Calu3 (cell line): ENCODE data around the gene CHSY1. TPM values are rescaled to one million over a fixed set of nuclear protein-coding genes. Genes with fewer than 3 reads are reported as not detected.

Experiments used
- BruUV-seq: library from RNA; stranded (reverse); fragments of 400-500 nt; replicated peaks from 2 replicates; lab custom pipeline; 2021; lab: Mats Ljungman, UMichigan
- CTCF ChIA-PET: fragments of 300-600 bp; sonication (Branson Sonifier 250); formaldehyde crosslinking; loops from one replicate; lab custom pipeline; 2022; ENCODE audit warnings: antibody characterized with exemption; lab: Charles Lee
- DNase-seq: peaks from one replicate; pipeline ENCODE4 v3.0.0; 2022
- H3K27ac Mint-ChIP-seq: one replicate; pipeline ENCODE4 v1.8.0; 2022; ENCODE audit warnings: mixed read lengths; ENCODE audit not compliant: unreplicated experiment
- H3K27me3 Mint-ChIP-seq: one replicate; pipeline ENCODE4 v1.8.0; 2022; ENCODE audit warnings: mixed read lengths; ENCODE audit not compliant: unreplicated experiment
- H3K36me3 Mint-ChIP-seq: one replicate; pipeline ENCODE4 v1.8.0; 2022; ENCODE audit warnings: mild to moderate bottlenecking, moderate library complexity, mixed read lengths; ENCODE audit not compliant: insufficient read depth, unreplicated experiment
- H3K4me1 Mint-ChIP-seq: one replicate; pipeline ENCODE4 v1.8.0; 2022; ENCODE audit warnings: mild to moderate bottlenecking, low read depth, mixed read lengths; ENCODE audit not compliant: unreplicated experiment
- H3K4me3 Mint-ChIP-seq: one replicate; pipeline ENCODE4 v1.8.0; 2022; ENCODE audit warnings: mild to moderate bottlenecking, low read depth, moderate library complexity, mixed read lengths; ENCODE audit not compliant: unreplicated experiment
- H3K9me3 Mint-ChIP-seq: one replicate; pipeline ENCODE4 v1.8.0; 2022; ENCODE audit warnings: low read depth, mixed read lengths; ENCODE audit not compliant: unreplicated experiment
- intact Hi-C: fragments of 100-400 bp; cut with micrococcal nuclease; formaldehyde crosslinking; loops from one replicate; pipeline ENCODE4 v1.10.0; 2022; ENCODE audit not compliant: unreplicated experiment
- total RNA-seq: library from RNA; stranded (reverse); gene quantifications from 2 replicates; pipeline ENCODE4 v1.2.3, GENCODE V29; 2022
- TF ChIP-seq, protein P1 (sequence below): fragments of 200-600 bp; IDR thresholded peaks from one replicate; pipeline ENCODE4 v1.8.0; 2022; ENCODE audit warnings: antibody characterized with exemption; ENCODE audit not compliant: unreplicated experiment

The CHSY1 gene
- total RNA-seq, 1 experiment from 2014 or later, result 25.0 TPM

DNA sequence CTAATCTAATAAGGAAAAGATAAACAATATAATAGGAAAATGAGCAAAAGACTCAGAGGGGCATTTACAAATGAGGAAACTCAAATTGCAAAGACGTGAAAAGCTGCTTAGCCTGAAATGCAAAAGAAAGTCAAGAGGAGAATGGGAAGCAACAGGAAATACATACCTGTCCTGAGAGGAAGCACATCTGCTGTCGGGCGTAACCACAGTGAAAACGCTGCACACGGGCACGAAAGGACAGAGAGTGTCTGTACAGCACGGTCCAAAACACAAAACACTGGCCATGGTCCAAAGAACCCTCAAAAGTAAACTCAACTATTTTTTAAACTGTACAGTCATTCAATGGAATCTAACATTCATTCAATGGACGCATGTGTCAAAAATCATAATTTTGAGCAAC is 100.6 kb downstream of the CHSY1 start:
- Mint-ChIP-seq H3K4me1 (no peaks in the 10 kb centered on the region), H3K36me3 (no peaks in the 10 kb centered on the region), H3K27ac (no peak overlapping the region), H3K27me3 (no peaks in the 10 kb centered on the region), H3K9me3 (no peaks in the 10 kb centered on the region), H3K4me3 (no peak overlapping the region)
- DNase-seq, result no peak
- TF ChIP-seq, protein P1, sequence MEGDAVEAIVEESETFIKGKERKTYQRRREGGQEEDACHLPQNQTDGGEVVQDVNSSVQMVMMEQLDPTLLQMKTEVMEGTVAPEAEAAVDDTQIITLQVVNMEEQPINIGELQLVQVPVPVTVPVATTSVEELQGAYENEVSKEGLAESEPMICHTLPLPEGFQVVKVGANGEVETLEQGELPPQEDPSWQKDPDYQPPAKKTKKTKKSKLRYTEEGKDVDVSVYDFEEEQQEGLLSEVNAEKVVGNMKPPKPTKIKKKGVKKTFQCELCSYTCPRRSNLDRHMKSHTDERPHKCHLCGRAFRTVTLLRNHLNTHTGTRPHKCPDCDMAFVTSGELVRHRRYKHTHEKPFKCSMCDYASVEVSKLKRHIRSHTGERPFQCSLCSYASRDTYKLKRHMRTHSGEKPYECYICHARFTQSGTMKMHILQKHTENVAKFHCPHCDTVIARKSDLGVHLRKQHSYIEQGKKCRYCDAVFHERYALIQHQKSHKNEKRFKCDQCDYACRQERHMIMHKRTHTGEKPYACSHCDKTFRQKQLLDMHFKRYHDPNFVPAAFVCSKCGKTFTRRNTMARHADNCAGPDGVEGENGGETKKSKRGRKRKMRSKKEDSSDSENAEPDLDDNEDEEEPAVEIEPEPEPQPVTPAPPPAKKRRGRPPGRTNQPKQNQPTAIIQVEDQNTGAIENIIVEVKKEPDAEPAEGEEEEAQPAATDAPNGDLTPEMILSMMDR, result no peak
- CTCF ChIA-PET, result no interaction called here
- BruUV-seq, result no TSS peak
- intact Hi-C loops, result no loop called here

DNA sequence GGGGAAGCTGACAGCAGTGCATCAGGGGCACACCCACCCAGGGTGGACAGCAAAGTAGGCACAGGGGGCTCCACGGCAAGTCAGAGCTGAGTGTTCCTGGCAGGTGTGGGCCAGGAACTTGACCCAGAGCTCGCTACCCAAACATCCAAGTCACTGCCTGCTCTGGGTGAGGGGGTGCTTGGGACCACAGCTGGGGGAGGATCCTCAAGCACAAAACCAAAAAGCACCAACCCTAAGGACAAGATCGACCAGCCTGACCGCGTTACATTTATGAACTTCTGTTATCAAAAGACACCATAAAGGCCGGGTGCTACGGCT is 101.2 kb downstream of the CHSY1 start:
- no peak overlapping the region for H3K4me3 Mint-ChIP-seq
- no peaks in the 10 kb centered on the region for H3K4me1 Mint-ChIP-seq
- intact Hi-C loops, result no loop called here
- no peaks in the 10 kb centered on the region for H3K36me3 Mint-ChIP-seq
- TF ChIP-seq, protein P1, result no peak
- no peaks in the 10 kb centered on the region for H3K9me3 Mint-ChIP-seq
- no peak overlapping the region for H3K27ac Mint-ChIP-seq
- H3K27me3 Mint-ChIP-seq, result no peaks in the 10 kb centered on the region
- no TSS peak for BruUV-seq
- CTCF ChIA-PET, result no interaction called here
- DNase-seq, result no peak

DNA sequence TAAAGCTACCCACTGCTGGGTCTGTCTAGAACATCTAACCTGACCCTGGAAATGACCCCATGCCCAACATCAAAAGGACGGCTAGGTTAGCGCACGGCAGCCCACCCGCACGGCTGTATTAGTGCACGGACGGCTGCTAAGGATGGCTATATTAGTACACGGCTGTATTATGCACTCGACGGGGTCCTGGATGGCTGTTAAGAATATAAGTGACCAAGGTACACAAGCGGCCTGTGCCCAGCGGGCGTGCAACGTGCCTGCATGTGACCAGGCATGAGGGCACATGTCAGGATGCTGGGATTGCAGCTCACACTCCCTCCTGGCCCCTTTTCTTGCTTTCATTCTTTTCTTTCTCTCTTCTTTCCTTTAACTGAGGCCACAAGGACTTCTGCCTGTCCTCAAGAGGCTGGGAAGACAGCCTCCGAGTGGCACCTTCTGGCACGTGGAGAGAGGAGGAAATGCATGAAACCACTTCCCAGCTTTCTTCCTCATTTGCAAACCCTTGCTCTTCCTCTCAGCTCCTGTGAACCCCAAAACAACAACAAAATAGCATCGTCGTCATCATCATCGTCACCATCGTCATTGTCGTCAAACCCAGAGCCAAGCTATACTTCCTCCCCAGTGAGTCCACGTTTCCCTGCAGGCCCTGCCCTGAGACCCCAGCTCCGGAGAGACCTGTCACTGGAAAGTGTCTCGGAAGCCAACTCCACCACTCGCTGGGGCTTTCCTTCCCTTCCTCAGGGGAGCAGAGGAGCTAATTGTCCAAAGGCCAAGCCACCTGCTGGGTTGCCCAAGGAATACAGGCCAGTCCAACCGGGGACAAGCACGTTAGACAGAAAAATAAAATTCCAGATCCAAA is 101.8 kb downstream of the CHSY1 start:
- CTCF ChIA-PET, result no interaction called here
- no peak for DNase-seq
- H3K9me3 Mint-ChIP-seq, result no peaks in the 10 kb centered on the region
- H3K4me3 Mint-ChIP-seq, result no peak overlapping the region
- intact Hi-C loops, result no loop called here
- H3K27ac Mint-ChIP-seq, result no peak overlapping the region
- peaks cover 3% of the 10 kb centered on the region for H3K27me3 Mint-ChIP-seq
- BruUV-seq, result no TSS peak
- no peaks in the 10 kb centered on the region for H3K4me1 Mint-ChIP-seq
- TF ChIP-seq, protein P1, result no peak
- no peaks in the 10 kb centered on the region for H3K36me3 Mint-ChIP-seq

DNA sequence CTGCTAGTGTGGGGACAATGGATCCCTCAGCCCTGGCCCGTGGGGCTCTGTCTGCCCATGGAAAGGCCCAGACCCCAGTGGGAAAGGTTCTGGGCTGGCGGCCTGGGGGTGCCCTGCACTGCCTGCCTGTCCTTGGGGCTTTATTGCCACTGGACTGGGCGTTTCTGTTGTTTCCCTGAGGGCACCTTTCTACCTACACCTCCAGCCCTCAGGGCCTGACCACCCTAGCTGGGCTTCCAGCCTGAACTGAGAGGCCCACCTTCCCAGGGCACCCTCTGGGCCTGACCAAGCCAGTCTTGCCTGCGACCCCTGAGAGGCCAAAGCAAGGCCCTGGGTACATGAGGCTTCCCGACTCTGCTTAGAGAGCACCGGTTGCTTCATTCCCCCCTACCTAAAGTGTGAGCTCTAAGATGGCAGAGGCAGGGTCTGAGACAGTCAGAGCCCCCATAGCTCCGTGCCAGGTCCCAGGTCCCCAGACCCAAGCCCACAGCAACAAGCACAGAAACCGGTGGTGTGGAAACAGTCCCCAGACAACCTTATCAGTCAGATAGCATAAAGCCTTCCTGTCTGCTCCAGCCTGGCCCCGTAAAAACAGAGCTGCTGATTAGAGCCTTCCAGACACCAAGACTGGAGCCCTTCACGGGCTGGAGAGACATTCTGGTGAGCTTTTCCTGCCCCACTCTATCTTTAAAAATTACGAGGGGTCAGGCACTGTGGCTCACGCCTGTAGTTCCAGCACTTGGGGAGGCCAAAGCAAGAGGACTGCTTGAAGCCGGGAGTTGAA is 102.8 kb downstream of the CHSY1 start:
- H3K4me3 Mint-ChIP-seq, result no peak overlapping the region
- intact Hi-C loops, result no loop called here
- no peak for DNase-seq
- no peaks in the 10 kb centered on the region for H3K4me1 Mint-ChIP-seq
- no peaks in the 10 kb centered on the region for H3K9me3 Mint-ChIP-seq
- H3K27ac Mint-ChIP-seq, result no peak overlapping the region
- TF ChIP-seq, protein P1, result no peak
- CTCF ChIA-PET, result no interaction called here
- no TSS peak for BruUV-seq
- peaks cover 13% of the 10 kb centered on the region for H3K27me3 Mint-ChIP-seq
- no peaks in the 10 kb centered on the region for H3K36me3 Mint-ChIP-seq
